Measurements from ENCODE around the gene ECE1. TPM values are rescaled to one million over a fixed set of nuclear protein-coding genes. Genes with fewer than 3 reads are reported as not detected.

Gene ECE1
- total RNA-seq, 2 donors from 2014 or later = 79.1 to 83.3 TPM

DNA sequence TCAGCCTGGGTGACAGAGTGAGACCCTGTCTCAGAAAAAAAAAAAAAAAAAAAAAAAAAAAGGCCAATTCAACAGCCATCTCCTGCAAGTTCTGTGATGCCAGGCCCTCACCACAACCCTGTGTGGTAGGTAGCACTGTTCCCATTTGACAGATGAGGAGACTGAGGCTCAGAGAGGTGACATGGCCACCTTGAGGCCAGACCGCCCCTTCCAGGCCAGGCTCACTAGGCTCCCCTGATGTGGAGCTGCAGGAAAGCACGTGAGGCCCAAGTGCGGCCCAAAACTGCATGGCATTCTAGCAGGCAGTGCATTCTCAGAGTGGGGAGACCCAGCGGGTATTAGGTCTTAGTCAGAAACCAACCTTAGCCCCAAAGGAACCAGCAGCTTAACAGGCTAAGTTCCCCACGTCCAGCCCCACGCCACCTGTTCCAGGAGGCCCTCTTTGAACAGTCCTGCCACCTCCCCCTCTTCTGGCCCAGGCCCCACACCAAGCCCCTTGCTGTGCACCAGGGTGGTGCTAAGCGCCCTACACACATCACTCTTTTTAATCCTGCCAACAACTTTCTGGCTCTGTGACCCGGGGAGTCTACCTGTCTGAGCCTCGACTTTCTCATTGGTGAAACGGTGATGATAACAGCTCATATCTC is 11.7 kb upstream of the ECE1 start:
- no peak for DNase-seq
- no peak for ATAC-seq
- no peaks in the 10 kb centered on the region for H3K9me3 ChIP-seq
- TF ChIP-seq, protein P1, sequence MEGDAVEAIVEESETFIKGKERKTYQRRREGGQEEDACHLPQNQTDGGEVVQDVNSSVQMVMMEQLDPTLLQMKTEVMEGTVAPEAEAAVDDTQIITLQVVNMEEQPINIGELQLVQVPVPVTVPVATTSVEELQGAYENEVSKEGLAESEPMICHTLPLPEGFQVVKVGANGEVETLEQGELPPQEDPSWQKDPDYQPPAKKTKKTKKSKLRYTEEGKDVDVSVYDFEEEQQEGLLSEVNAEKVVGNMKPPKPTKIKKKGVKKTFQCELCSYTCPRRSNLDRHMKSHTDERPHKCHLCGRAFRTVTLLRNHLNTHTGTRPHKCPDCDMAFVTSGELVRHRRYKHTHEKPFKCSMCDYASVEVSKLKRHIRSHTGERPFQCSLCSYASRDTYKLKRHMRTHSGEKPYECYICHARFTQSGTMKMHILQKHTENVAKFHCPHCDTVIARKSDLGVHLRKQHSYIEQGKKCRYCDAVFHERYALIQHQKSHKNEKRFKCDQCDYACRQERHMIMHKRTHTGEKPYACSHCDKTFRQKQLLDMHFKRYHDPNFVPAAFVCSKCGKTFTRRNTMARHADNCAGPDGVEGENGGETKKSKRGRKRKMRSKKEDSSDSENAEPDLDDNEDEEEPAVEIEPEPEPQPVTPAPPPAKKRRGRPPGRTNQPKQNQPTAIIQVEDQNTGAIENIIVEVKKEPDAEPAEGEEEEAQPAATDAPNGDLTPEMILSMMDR (IDR thresholded peaks at IDR 0.05) = no peak
- TF ChIP-seq POLR2A (IDR thresholded peaks at IDR 0.05) = no peak
- no peak overlapping the region for H3K27ac ChIP-seq
- no peaks in the 10 kb centered on the region for H3K36me3 ChIP-seq (replicated peaks in 1 of 2; ENCODE audit: insufficient read depth in 1 of 2, low read depth in 2 of 2)
- no peaks in the 10 kb centered on the region for H3K27me3 ChIP-seq
- WGBS, 2 donors = 66 to 73% methylated on average over 9 to 10 of the region's 10 CpGs
- intact Hi-C loops (cut with DNase I) = no loop called here
- no peak overlapping the region for H3K4me3 ChIP-seq
- peaks cover 42% of the 10 kb centered on the region for H3K4me1 ChIP-seq

DNA sequence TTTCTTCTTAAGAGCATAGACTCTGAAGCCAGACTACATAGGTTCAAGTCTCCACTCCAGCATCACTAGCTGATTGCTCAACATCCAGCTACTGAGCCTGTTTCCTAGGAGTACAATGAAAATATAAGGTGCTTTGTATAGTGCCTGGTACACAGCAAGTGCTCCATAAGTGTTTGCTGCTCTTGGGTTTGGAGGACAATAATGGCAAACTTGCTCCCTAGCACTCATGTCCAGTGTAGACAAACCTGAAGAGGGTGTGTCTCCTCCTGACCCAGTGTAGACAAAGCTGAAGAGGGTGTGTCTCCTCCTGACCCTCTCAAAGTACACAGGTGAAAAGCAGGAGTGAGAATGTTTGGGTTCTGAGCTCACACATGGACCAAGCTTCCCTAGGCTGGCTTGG is 10.5 kb upstream of the ECE1 start:
- peaks cover 51% of the 10 kb centered on the region for H3K4me1 ChIP-seq
- no peaks in the 10 kb centered on the region for H3K9me3 ChIP-seq
- no peaks in the 10 kb centered on the region for H3K36me3 ChIP-seq (replicated peaks in 1 of 2; ENCODE audit: insufficient read depth in 1 of 2, low read depth in 2 of 2)
- ATAC-seq (no peak), DNase-seq (no peak)
- no peak overlapping the region for H3K27ac ChIP-seq
- no peaks in the 10 kb centered on the region for H3K27me3 ChIP-seq
- intact Hi-C loops (cut with DNase I) = no loop called here
- H3K4me3 ChIP-seq = no peak overlapping the region
- TF ChIP-seq POLR2A (IDR thresholded peaks at IDR 0.05) = no peak
- TF ChIP-seq, protein P1 (IDR thresholded peaks at IDR 0.05) = no peak

DNA sequence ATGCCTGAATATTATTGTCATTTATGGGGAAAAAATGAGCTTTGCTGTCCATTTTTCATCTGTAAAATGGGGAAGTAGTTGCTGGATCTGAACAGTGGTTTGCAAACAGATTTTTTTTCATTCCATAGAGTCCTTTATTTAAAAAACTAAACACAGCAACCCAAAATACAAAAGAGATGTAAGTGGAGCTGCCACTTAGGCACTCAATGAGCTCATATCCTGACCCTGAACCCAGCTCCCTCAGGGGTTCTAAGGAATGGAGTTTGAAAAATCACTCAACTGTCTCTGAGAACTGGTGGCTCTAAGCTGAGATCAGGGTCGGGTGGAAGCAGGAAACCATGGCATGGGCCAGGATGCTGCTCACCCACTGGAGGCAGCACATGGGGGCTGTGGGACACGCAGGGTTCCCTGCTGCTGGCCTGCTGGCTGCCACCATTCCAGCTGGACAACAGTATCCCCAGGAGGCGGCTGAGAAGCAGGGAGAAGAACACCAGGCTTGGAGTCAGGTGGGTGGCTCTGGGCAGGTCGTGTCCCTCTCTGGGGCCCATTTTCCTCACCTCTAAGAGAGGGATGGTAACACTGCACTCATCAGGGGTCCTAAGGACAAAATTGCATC is 9.6 kb upstream of the ECE1 start:
- Histone ChIP-seq H3K27ac (peak overlapping the region in 1 of 4 donors; percentile 21), H3K9me3 (no peaks in the 10 kb centered on the region)

DNA sequence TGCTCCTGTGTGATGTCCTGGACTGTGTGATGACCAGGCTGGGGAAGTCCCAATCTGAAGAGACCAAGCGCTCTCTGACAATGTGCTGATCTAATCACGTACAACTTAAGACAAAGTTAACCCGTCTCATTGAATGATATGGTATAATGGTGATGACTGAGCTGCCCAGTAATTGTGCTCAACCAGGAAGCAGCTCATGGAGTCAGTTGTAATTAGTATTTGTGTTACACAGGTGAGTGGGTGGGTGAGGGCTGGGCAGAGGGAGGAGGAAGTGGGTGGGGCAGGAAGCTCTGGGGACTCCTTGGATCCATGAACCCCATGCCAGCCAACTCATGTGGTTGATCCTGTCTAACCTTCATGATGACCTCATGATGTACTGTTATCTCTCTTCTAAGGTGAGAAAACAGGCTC is 8.7 kb upstream of the ECE1 start:
- intact Hi-C loops (cut with DNase I) = no loop called here
- WGBS, 2 donors = 57 to 73% methylated on average over 3 of the region's 3 CpGs

More for the DNA sequence above, 9.6 kb upstream of the ECE1 start:
- intact Hi-C loops (cut with DNase I) = no loop called here
- ATAC-seq (no peak), DNase-seq (no peak)
- 60 to 72% methylated on average over 3 to 4 of the region's 4 CpGs for WGBS, 2 donors
- peaks cover 58% of the 10 kb centered on the region for H3K4me1 ChIP-seq
- TF ChIP-seq, protein P1 (IDR thresholded peaks at IDR 0.05) = no peak
- no peak for TF ChIP-seq POLR2A (IDR thresholded peaks at IDR 0.05)
- H3K36me3 ChIP-seq (replicated peaks in 1 of 2; ENCODE audit: insufficient read depth in 1 of 2, low read depth in 2 of 2) = no peaks in the 10 kb centered on the region
- H3K27me3 ChIP-seq = no peaks in the 10 kb centered on the region
- H3K4me3 ChIP-seq = no peak overlapping the region

More for the DNA sequence above, 8.7 kb upstream of the ECE1 start:
- H3K36me3 ChIP-seq (replicated peaks in 1 of 2; ENCODE audit: insufficient read depth in 1 of 2, low read depth in 2 of 2) = no peaks in the 10 kb centered on the region
- no peak overlapping the region for H3K4me3 ChIP-seq
- DNase-seq (no peak), ATAC-seq (no peak)
- no peak for TF ChIP-seq POLR2A (IDR thresholded peaks at IDR 0.05)
- TF ChIP-seq, protein P1 (IDR thresholded peaks at IDR 0.05) = no peak
- H3K27me3 ChIP-seq = no peaks in the 10 kb centered on the region
- peaks cover 61% of the 10 kb centered on the region for H3K4me1 ChIP-seq
- H3K27ac ChIP-seq = no peak overlapping the region
- H3K9me3 ChIP-seq = no peaks in the 10 kb centered on the region
